Neural progenitor cell (in vitro differentiated cells): Measurements from ENCODE around the gene C12orf42. TPM values are rescaled to one million over a fixed set of nuclear protein-coding genes. Genes with fewer than 3 reads are reported as not detected.

Experiments used
- DNase-seq: peaks from one replicate; pipeline ENCODE4 v3.0.0-alpha.2; 2016; ENCODE audit warnings: low spot score
- H2AFZ ChIP-seq: fragments of 200-600 bp; sonication (generic); replicated peaks from 2 replicates; pipeline ENCODE4 v1.6.1; 2016; ENCODE audit warnings: antibody characterized with exemption
- H3F3A ChIP-seq: fragments of 200-600 bp; sonication (generic); 2 replicates; pipeline ENCODE4 v1.6.1; 2016; ENCODE audit warnings: antibody characterized with exemption, low read depth
- H3K27ac ChIP-seq: fragments of 200-600 bp; sonication (generic); 2 replicates; pipeline ENCODE4 v1.5.1; 2016; ENCODE audit warnings: mild to moderate bottlenecking
- H3K27me3 ChIP-seq: fragments of 200-600 bp; sonication (generic); 2 replicates; pipeline ENCODE4 v1.6.1; 2016; ENCODE audit warnings: mild to moderate bottlenecking, moderate library complexity
- H3K36me3 ChIP-seq: fragments of 200-600 bp; sonication (generic); 2 replicates; pipeline ENCODE4 v1.5.1; 2016
- H3K4me1 ChIP-seq: fragments of 200-600 bp; sonication (generic); 2 replicates; pipeline ENCODE4 v1.6.1; 2016; ENCODE audit warnings: mixed run types
- H3K4me2 ChIP-seq: fragments of 200-600 bp; sonication (generic); 2 replicates; pipeline ENCODE4 v1.6.1; 2016
- H3K4me3 ChIP-seq: fragments of 200-600 bp; sonication (generic); 2 replicates; pipeline ENCODE4 v1.5.1; 2016
- H3K79me2 ChIP-seq: fragments of 200-600 bp; sonication (generic); 2 replicates; pipeline ENCODE4 v1.6.1; 2016; ENCODE audit warnings: low read depth
- H3K9ac ChIP-seq: fragments of 200-600 bp; sonication (generic); 2 replicates; pipeline ENCODE4 v1.6.1; 2016
- H3K9me3 ChIP-seq: fragments of 200-600 bp; sonication (generic); 2 replicates; pipeline ENCODE4 v1.5.1; 2016; ENCODE audit warnings: low read depth
- H4K20me1 ChIP-seq: fragments of 200-600 bp; sonication (generic); 2 replicates; pipeline ENCODE4 v1.6.1; 2016; ENCODE audit warnings: low read depth
- H3K27ac Mint-ChIP-seq: 3 replicates; pipeline ENCODE4 v1.8.0; 2021; ENCODE audit warnings: mixed read lengths
- H3K27me3 Mint-ChIP-seq: 2 replicates; pipeline ENCODE4 v1.8.0; 2022; ENCODE audit warnings: low read depth, mild to moderate bottlenecking, inconsistent platforms, moderate library complexity, mixed read lengths; ENCODE audit not compliant: insufficient read depth
- H3K36me3 Mint-ChIP-seq: 3 replicates; pipeline ENCODE4 v1.8.0; 2021; ENCODE audit warnings: mixed read lengths
- H3K4me1 Mint-ChIP-seq: 3 replicates; pipeline ENCODE4 v1.8.0; 2021; ENCODE audit warnings: mixed read lengths
- H3K4me3 Mint-ChIP-seq: 3 replicates; pipeline ENCODE4 v1.8.0; 2021; ENCODE audit warnings: mild to moderate bottlenecking, moderate library complexity, mixed read lengths
- H3K9me3 Mint-ChIP-seq: 3 replicates; pipeline ENCODE4 v1.8.0; 2020; ENCODE audit warnings: mixed read lengths
- EZH2 ChIP-seq: fragments of 200-600 bp; sonication (generic); IDR thresholded peaks from 2 replicates; pipeline ENCODE4 v1.6.1; 2017; ENCODE audit warnings: antibody characterized with exemption, mild to moderate bottlenecking, moderate library complexity
- EZH2phosphoT487 ChIP-seq: fragments of 200-600 bp; sonication (generic); IDR thresholded peaks from 2 replicates; pipeline ENCODE4 v1.6.1; 2017; ENCODE audit warnings: antibody characterized with exemption
- total RNA-seq: library from RNA; depleted of rRNA; stranded (reverse); fragments of >200 nt; gene quantifications from 2 replicates; pipeline ENCODE4 v1.2.3, GENCODE V29; 2015; ENCODE audit warnings: low replicate concordance
- TF ChIP-seq, protein P1 (sequence below): fragments of 200-600 bp; sonication (generic); IDR thresholded peaks from 2 replicates; pipeline ENCODE4 v1.5.1; 2017; ENCODE audit warnings: antibody characterized with exemption, mild to moderate bottlenecking

The C12orf42 gene
- total RNA-seq, 1 donor from 2014 or later: 1.1 TPM

DNA sequence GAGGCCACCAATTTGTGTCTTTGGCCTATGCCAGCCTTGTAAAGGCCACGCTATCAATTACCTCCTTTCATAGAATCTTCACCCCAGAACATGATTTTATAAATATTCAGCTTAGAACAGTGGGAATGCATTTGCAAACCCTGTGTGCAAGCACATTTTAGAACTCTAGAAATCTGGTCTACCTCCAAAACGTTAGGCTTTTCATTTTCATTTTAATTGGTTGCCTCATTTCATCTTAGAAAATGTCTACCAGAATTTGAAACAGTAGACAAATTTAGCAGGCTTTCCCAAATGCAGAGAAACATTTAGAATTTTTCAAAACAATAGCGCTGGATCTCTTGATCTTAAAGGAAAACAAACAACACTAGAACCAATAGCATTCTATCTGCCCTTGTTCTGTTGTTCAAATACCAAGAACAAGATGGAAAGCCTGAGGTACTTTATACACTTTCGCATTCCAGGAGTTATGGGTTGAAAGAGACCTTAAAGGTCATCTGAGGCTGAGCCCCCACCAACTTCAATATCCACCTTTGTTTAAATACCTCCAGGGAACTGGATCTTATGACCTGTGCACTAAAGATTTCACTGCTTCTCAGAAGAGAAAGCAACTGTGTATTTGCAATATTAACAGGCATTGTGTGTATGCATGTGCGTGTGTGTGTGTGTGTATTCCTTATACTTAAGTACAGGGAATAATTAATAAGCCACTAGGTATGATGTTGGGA lies 185.1 kb downstream of the C12orf42 start:
- H3K36me3 ChIP-seq: no peaks in the 10 kb centered on the region
- H3K9ac ChIP-seq: no peak overlapping the region
- no peaks in the 10 kb centered on the region for H4K20me1 ChIP-seq
- H3K27me3 ChIP-seq: peaks cover 7% of the 10 kb centered on the region
- no peaks in the 10 kb centered on the region for H3K79me2 ChIP-seq
- H3K4me1 ChIP-seq: no peaks in the 10 kb centered on the region
- Mint-ChIP-seq H3K4me3 (no peak overlapping the region), H3K27me3 (peaks cover 5% of the 10 kb centered on the region), H3K9me3 (peaks cover 8% of the 10 kb centered on the region), H3K27ac (no peak overlapping the region), H3K4me1 (no peaks in the 10 kb centered on the region), H3K36me3 (no peaks in the 10 kb centered on the region)
- no peak overlapping the region for H3K4me3 ChIP-seq
- no peak overlapping the region for H3K27ac ChIP-seq
- H3F3A ChIP-seq: no peaks in the 10 kb centered on the region
- TF ChIP-seq, protein P1, sequence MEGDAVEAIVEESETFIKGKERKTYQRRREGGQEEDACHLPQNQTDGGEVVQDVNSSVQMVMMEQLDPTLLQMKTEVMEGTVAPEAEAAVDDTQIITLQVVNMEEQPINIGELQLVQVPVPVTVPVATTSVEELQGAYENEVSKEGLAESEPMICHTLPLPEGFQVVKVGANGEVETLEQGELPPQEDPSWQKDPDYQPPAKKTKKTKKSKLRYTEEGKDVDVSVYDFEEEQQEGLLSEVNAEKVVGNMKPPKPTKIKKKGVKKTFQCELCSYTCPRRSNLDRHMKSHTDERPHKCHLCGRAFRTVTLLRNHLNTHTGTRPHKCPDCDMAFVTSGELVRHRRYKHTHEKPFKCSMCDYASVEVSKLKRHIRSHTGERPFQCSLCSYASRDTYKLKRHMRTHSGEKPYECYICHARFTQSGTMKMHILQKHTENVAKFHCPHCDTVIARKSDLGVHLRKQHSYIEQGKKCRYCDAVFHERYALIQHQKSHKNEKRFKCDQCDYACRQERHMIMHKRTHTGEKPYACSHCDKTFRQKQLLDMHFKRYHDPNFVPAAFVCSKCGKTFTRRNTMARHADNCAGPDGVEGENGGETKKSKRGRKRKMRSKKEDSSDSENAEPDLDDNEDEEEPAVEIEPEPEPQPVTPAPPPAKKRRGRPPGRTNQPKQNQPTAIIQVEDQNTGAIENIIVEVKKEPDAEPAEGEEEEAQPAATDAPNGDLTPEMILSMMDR: no peak
- TF ChIP-seq EZH2phosphoT487: no peak
- TF ChIP-seq EZH2: no peak
- no peak overlapping the region for H2AFZ ChIP-seq
- no peak for DNase-seq
- no peak overlapping the region for H3K4me2 ChIP-seq
- no peaks in the 10 kb centered on the region for H3K9me3 ChIP-seq

DNA sequence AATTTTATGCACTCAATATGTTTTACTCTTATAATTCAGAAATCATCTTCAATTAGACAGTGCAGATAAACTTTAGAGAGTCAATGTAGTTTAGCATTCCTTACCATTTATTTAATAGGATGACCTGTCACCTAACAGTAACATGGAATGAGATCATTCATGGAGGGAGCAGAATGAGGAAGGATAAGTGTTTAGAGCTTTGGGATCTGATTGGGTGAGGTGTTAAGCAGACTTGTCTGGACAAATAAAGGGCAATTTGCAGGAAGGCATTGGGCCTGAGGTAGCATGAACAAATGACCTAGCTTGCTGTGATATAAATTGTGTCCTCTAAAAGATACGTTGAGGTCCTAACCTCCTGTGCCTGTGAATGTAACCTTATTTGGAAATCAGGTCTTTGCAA lies 187.4 kb downstream of the C12orf42 start:
- Histone ChIP-seq H3K27me3 (peaks cover 30% of the 10 kb centered on the region), H4K20me1 (no peaks in the 10 kb centered on the region), H3K4me1 (no peaks in the 10 kb centered on the region), H3K9ac (no peak overlapping the region), H3K36me3 (no peaks in the 10 kb centered on the region), H3F3A (no peaks in the 10 kb centered on the region), H3K27ac (no peak overlapping the region), H3K4me2 (no peak overlapping the region), H3K9me3 (no peaks in the 10 kb centered on the region), H3K4me3 (no peak overlapping the region), H3K79me2 (no peaks in the 10 kb centered on the region), H2AFZ (no peak overlapping the region)
- Mint-ChIP-seq H3K36me3 (no peaks in the 10 kb centered on the region), H3K4me1 (no peaks in the 10 kb centered on the region), H3K4me3 (no peak overlapping the region), H3K9me3 (no peaks in the 10 kb centered on the region), H3K27me3 (peaks cover 6% of the 10 kb centered on the region), H3K27ac (no peak overlapping the region)
- TF ChIP-seq, protein P1: no peak
- DNase-seq: no peak

DNA sequence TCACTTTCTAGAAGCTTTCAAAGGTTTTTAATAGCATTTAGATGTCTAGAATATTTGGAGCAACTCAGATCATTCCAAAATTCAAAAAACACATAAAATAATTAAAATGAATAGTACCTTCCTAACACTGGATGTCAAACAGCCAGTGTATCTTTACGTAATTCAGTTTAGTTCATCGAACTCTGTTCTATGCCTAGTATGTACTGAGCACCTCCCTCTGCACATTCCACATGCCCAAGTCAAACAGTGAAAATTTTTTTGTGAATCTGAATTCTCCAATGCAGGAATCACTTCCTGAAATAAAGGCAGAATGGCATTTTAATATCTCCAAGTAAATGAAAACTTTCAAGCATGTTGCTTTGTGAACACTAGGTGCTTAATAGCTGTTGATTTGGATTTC lies 192.3 kb downstream of the C12orf42 start:
- H3K27me3 ChIP-seq: peaks cover 71% of the 10 kb centered on the region
- H4K20me1 ChIP-seq: no peaks in the 10 kb centered on the region
- peaks cover 20% of the 10 kb centered on the region for H3K4me1 Mint-ChIP-seq
- no peak overlapping the region for H2AFZ ChIP-seq
- TF ChIP-seq EZH2phosphoT487 (no peak), EZH2 (no peak)
- TF ChIP-seq, protein P1: no peak
- H3K27me3 Mint-ChIP-seq: peaks cover 5% of the 10 kb centered on the region
- no peak overlapping the region for H3K4me3 ChIP-seq
- H3K4me2 ChIP-seq: no peak overlapping the region
- H3K4me3 Mint-ChIP-seq: no peak overlapping the region
- H3K27ac ChIP-seq: no peak overlapping the region
- H3K4me1 ChIP-seq: peaks cover 7% of the 10 kb centered on the region
- no peaks in the 10 kb centered on the region for H3K79me2 ChIP-seq
- H3K9me3 Mint-ChIP-seq: peaks cover 3% of the 10 kb centered on the region
- H3K9me3 ChIP-seq: no peaks in the 10 kb centered on the region
- H3K27ac Mint-ChIP-seq: no peak overlapping the region
- no peaks in the 10 kb centered on the region for H3K36me3 ChIP-seq
- DNase-seq: no peak
- H3K9ac ChIP-seq: no peak overlapping the region
- peaks cover 18% of the 10 kb centered on the region for H3F3A ChIP-seq
- H3K36me3 Mint-ChIP-seq: no peaks in the 10 kb centered on the region
